IMR-90 (cell line): ENCODE results near the gene STX17. TPM values are rescaled to one million over a fixed set of nuclear protein-coding genes. Genes with fewer than 3 reads are reported as not detected.

ENCODE experiments used
- ATAC-seq: fragments of 200-7000 bp; cut with Tn5 transposase; 2 replicates; pipeline ENCODE4 v1.9.1; 2020; ENCODE audit warnings: low read depth, mild to moderate bottlenecking, moderate library complexity
- BruUV-seq: library from RNA; stranded (reverse); fragments of 400-500 nt; replicated peaks from 2 replicates; lab custom pipeline; 2021; lab: Mats Ljungman, UMichigan
- CTCF ChIA-PET: fragments of 300-600 bp; formaldehyde crosslinking; extraction: SDS; loops from one replicate; lab custom pipeline; 2021; ENCODE audit warnings: antibody characterized with exemption; lab: Yijun Ruan, JAX
- POLR2A ChIA-PET: fragments of 300-600 bp; sonication (Branson Sonifier 250); formaldehyde crosslinking; loops from one replicate; lab custom pipeline; 2022; ENCODE audit warnings: antibody characterized with exemption; ENCODE audit not compliant: unreplicated experiment; lab: Charles Lee
- DNase-seq: peaks from one replicate; pipeline ENCODE4 v3.0.0; 2013
- H2AFZ ChIP-seq: replicated peaks from 2 replicates; pipeline ENCODE3; 2013; ENCODE audit warnings: low read length, mild to moderate bottlenecking; ENCODE audit not compliant: poor library complexity
- H2AK5ac ChIP-seq: 2 replicates; pipeline ENCODE4 v1.6.1; 2013; ENCODE audit warnings: low read depth, low read length, inconsistent platforms
- H2AK9ac ChIP-seq: replicated peaks from 2 replicates; pipeline ENCODE3; 2013; ENCODE audit warnings: mild to moderate bottlenecking, low read depth, low read length, moderate library complexity; ENCODE audit not compliant: poor library complexity
- H2BK120ac ChIP-seq: 2 replicates; pipeline ENCODE4 v1.6.1; 2013; ENCODE audit warnings: low read depth, low read length, inconsistent platforms
- H2BK15ac ChIP-seq: 3 replicates; pipeline ENCODE4 v1.6.1; 2013; ENCODE audit warnings: low read depth, low read length, inconsistent platforms
- H2BK20ac ChIP-seq: 2 replicates; pipeline ENCODE4 v1.6.1; 2013; ENCODE audit warnings: low read depth, mild to moderate bottlenecking, inconsistent platforms, low read length, moderate library complexity
- H2BK5ac ChIP-seq: 2 replicates; pipeline ENCODE4 v1.6.1; 2013; ENCODE audit warnings: mild to moderate bottlenecking, low read depth, low read length, inconsistent platforms; ENCODE audit not compliant: poor library complexity, severe bottlenecking
- H3K14ac ChIP-seq: replicated peaks from 2 replicates; pipeline ENCODE4 v1.6.1; 2013; ENCODE audit warnings: low read depth, low read length, inconsistent platforms
- H3K18ac ChIP-seq: 2 replicates; pipeline ENCODE4 v1.6.1; 2013; ENCODE audit warnings: low read depth, low read length, control low read depth
- H3K23ac ChIP-seq: 2 replicates; pipeline ENCODE4 v1.6.1; 2013; ENCODE audit warnings: low read depth, low read length, inconsistent platforms
- H3K27ac ChIP-seq: 2 replicates; pipeline ENCODE4 v1.5.1; 2013; ENCODE audit warnings: mild to moderate bottlenecking, control low read depth, low read length; ENCODE audit not compliant: insufficient read depth
- H3K27me3 ChIP-seq: 2 replicates; pipeline ENCODE4 v1.6.1; 2013; ENCODE audit warnings: low read length; ENCODE audit not compliant: control insufficient read depth, insufficient read depth
- H3K36me3 ChIP-seq: 2 replicates; pipeline ENCODE4 v1.6.1; 2013; ENCODE audit warnings: low read length, mixed read lengths; ENCODE audit not compliant: control insufficient read depth, insufficient read depth
- H3K4ac ChIP-seq: 2 replicates; pipeline ENCODE4 v1.6.1; 2013; ENCODE audit warnings: low read depth, low read length, inconsistent platforms
- H3K4me1 ChIP-seq: 2 replicates; pipeline ENCODE4 v1.6.1; 2013; ENCODE audit warnings: low read length, mixed read lengths; ENCODE audit not compliant: control insufficient read depth, insufficient read depth
- H3K4me2 ChIP-seq: 2 replicates; pipeline ENCODE4 v1.6.1; 2013; ENCODE audit warnings: low read depth, mild to moderate bottlenecking, control low read depth, low read length, moderate library complexity
- H3K4me3 ChIP-seq: 2 replicates; pipeline ENCODE4 v1.5.1; 2013; ENCODE audit warnings: low read depth, mild to moderate bottlenecking, control low read depth, low read length, moderate library complexity; ENCODE audit not compliant: insufficient read depth
- H3K56ac ChIP-seq: 2 replicates; pipeline ENCODE4 v1.6.1; 2013; ENCODE audit warnings: low read length, inconsistent platforms; ENCODE audit not compliant: insufficient read depth; ENCODE audit errors: extremely low read depth
- H3K79me1 ChIP-seq, 2 experiments: 2 replicates each; pipeline ENCODE4 v1.6.1; 2013; ENCODE audit warnings: low read length in 2 of 2, inconsistent platforms in 1 of 2, low read depth in 1 of 2
- H3K9ac ChIP-seq: 2 replicates; pipeline ENCODE4 v1.6.1; 2013; ENCODE audit warnings: low read depth, low read length, control low read depth
- H3K9me1 ChIP-seq: 2 replicates; pipeline ENCODE4 v1.6.1; 2013; ENCODE audit warnings: low read length, inconsistent platforms; ENCODE audit not compliant: insufficient read depth
- H3K9me3 ChIP-seq: 2 replicates; pipeline ENCODE4 v1.6.1; 2013; ENCODE audit warnings: low read length; ENCODE audit not compliant: control insufficient read depth, insufficient read depth
- H4K20me1 ChIP-seq: 2 replicates; pipeline ENCODE4 v1.6.1; 2013; ENCODE audit warnings: low read length, inconsistent platforms; ENCODE audit not compliant: insufficient read depth
- H4K5ac ChIP-seq: 2 replicates; pipeline ENCODE4 v1.6.1; 2013; ENCODE audit warnings: mild to moderate bottlenecking, low read depth, low read length, control low read depth
- H4K8ac ChIP-seq, 2 experiments: 2 replicates each; pipeline ENCODE4 v1.6.1; 2013; ENCODE audit warnings: low read depth in 2 of 2, low read length in 2 of 2, control low read depth in 1 of 2, inconsistent platforms in 1 of 2
- H4K91ac ChIP-seq: 2 replicates; pipeline ENCODE4 v1.6.1; 2013; ENCODE audit warnings: low read depth, low read length, inconsistent platforms; ENCODE audit not compliant: insufficient read depth
- BHLHE40 ChIP-seq: fragments of 150-350 bp; IDR thresholded peaks from 2 replicates; pipeline ENCODE4 v1.6.1; 2016; ENCODE audit warnings: mild to moderate bottlenecking, low read depth, low read length
- CEBPB ChIP-seq: IDR thresholded peaks from 2 replicates; pipeline ENCODE4 v1.6.1; 2012; ENCODE audit warnings: low read depth, low read length, improper control_type of control experiment
- CTCF ChIP-seq: conservative IDR thresholded peaks from 2 replicates; pipeline ENCODE4 v1.5.1; 2012; ENCODE audit warnings: mild to moderate bottlenecking, low read depth, low read length, improper control_type of control experiment
- MXI1 ChIP-seq: IDR thresholded peaks from 2 replicates; pipeline ENCODE4 v1.6.1; 2012; ENCODE audit warnings: low read depth, mild to moderate bottlenecking, low read length, moderate library complexity, borderline replicate concordance
- POLR2A ChIP-seq: IDR thresholded peaks from 2 replicates; pipeline ENCODE4 v1.6.1; 2012; ENCODE audit warnings: mild to moderate bottlenecking, low read depth, low read length
- RFX5 ChIP-seq: IDR thresholded peaks from 2 replicates; pipeline ENCODE4 v1.8.0; 2012; ENCODE audit warnings: low read depth, mild to moderate bottlenecking, low read length, moderate library complexity
- USF2 ChIP-seq: fragments of 150-350 bp; IDR thresholded peaks from 2 replicates; pipeline ENCODE4 v1.6.1; 2017; ENCODE audit warnings: mild to moderate bottlenecking, antibody characterized with exemption, low read length, low read depth
- WGBS, 2 experiments: methylation state at CpG; one replicate each; pipeline versions ENCODE4 v1.1.5 to v1.1.7; 2013; ENCODE audit warnings: missing lambda C conversion rate in 2 of 2; ENCODE audit not compliant: insufficient read length in 1 of 2; ENCODE audit errors: extremely low coverage in 2 of 2; 5-methylcytosine and 5-hydroxymethylcytosine counted together
- dilution Hi-C: fragments of 300-500 bp; cut with HindIII; formaldehyde crosslinking; loops from one replicate; pipeline ENCODE4 v1.14.3; 2018; ENCODE audit warnings: low sequenced_read_pairs; ENCODE audit not compliant: unreplicated experiment
- in situ Hi-C: fragments of 300-500 bp; cut with MboI; formaldehyde crosslinking; loops from 3 replicates; pipeline ENCODE4 v1.14.3; 2019; ENCODE audit warnings: low sequenced_read_pairs, inconsistent platforms, mixed read lengths
- intact Hi-C: fragments of 100-400 bp; cut with micrococcal nuclease; formaldehyde crosslinking; loops from 2 replicates; pipeline ENCODE4 v1.10.0; 2022
- polyA plus RNA-seq, 3 experiments: library from polyadenylated mRNA; depleted of rRNA; stranded (reverse); fragments of >200 nt; gene quantifications; 2 replicates each; pipeline ENCODE4 v1.2.3, GENCODE V29; 2012; ENCODE audit warnings: low replicate concordance in 1 of 3
- total RNA-seq: library from RNA; depleted of rRNA; stranded (reverse); fragments of >200 nt; gene quantifications from 2 replicates; pipeline ENCODE4 v1.2.3, GENCODE V29; 2012

The STX17 gene
- total and polyA plus RNA-seq, 2 of the 4 experiments (the other 2 are of a cell fraction) = 6.2 to 11.7 TPM

- no peak overlapping the region for H4K5ac ChIP-seq
- 66% methylated on average over 5 of the region's 5 CpGs; no CpG with 5 or more reads in 1 of the 2 experiments for WGBS, 2 experiments
Measured at GRCh38 chr9:99870126-99870525, 36.3 kb upstream of the STX17 start.

More at GRCh38 chr9:99870126-99870525, 36.3 kb upstream of the STX17 start:
- Histone ChIP-seq H3K79me1 (no peaks in the 10 kb centered on the region), H3K4me3 (no peak overlapping the region), H2AFZ (no peak overlapping the region), H3K14ac (0 out of 2 replicates have a peak overlapping the region, but pooled peaks have one; percentile 42), H4K20me1 (peaks cover 4% of the 10 kb centered on the region; the same call in 1 of the 2 replicates), H3K9me3 (no peaks in the 10 kb centered on the region), H4K91ac (no peak overlapping the region), H4K8ac (no peak overlapping the region), H3K9ac (no peak overlapping the region), H3K27me3 (no peaks in the 10 kb centered on the region), H3K23ac (0 out of 2 replicates have a peak overlapping the region, but pooled peaks have one; percentile 5), H3K4ac (no peak overlapping the region), H3K4me2 (no peak overlapping the region), H2BK120ac (peak overlapping the region; percentile 10; the same call in 1 of the 2 replicates), H2BK20ac (peak overlapping the region; percentile 29; the same call in 1 of the 2 replicates), H2AK9ac (no peak overlapping the region), H3K27ac (no peak overlapping the region), H3K4me1 (peaks cover 9% of the 10 kb centered on the region; the same call in 1 of the 2 replicates), H3K36me3 (no peaks in the 10 kb centered on the region), H2BK15ac (no peak overlapping the region; the same call in 2 of the 3 replicates), H3K9me1 (peaks cover 7% of the 10 kb centered on the region; the same call in 1 of the 2 replicates), H2AK5ac (peak overlapping the region; percentile 20; the same call in 1 of the 2 replicates), H3K56ac (no peak overlapping the region), H2BK5ac (no peak overlapping the region), H3K18ac (no peak overlapping the region)
- TF ChIP-seq CTCF (no peak), MXI1 (no peak), BHLHE40 (no peak), CEBPB (no peak), POLR2A (no peak), RFX5 (no peak), USF2 (no peak)
- BruUV-seq = no TSS peak
- DNase-seq (peak; percentile 20), ATAC-seq (no peak)
- dilution Hi-C loops = no loop called here
- in situ Hi-C loops = no loop called here
- ChIA-PET CTCF (no interaction called here), POLR2A (no interaction called here)
- intact Hi-C loops = no loop called here
